Measurements from ENCODE around the gene LRRC51. TPM values are rescaled to one million over a fixed set of nuclear protein-coding genes. Genes with fewer than 3 reads are reported as not detected.

The LRRC51 gene
- total and polyA plus RNA-seq, 2 of the 4 experiments (the other 2 are of a cell fraction): 5.3 to 5.6 TPM

- in situ Hi-C loops (cut with MboI; ENCODE audit: low sequenced_read_pairs): no loop called here
- Histone ChIP-seq H2AK9ac (replicated peaks; ENCODE audit: low read depth, low read length, poor library complexity) (peak overlapping the region; percentile 100), H4K5ac (ENCODE audit: low read depth, low read length) (peak overlapping the region; percentile 98), H2BK120ac (ENCODE audit: low read depth, low read length) (peak overlapping the region; percentile 87), H3K4me2 (ENCODE audit: low read depth, low read length) (peak overlapping the region; percentile 84), H3K4ac (ENCODE audit: low read depth, low read length) (peak overlapping the region; percentile 96), H4K8ac (ENCODE audit: low read depth in 2 of 2, low read length in 2 of 2) (peak overlapping the region; percentile 100), H2AFZ (replicated peaks; ENCODE audit: low read length, poor library complexity) (peak overlapping the region; percentile 93), H3K27me3 (ENCODE audit: control insufficient read depth, insufficient read depth, low read length) (no peaks in the 10 kb centered on the region), H3K56ac (ENCODE audit: extremely low read depth, insufficient read depth, low read length) (peak overlapping the region; percentile 98), H3K4me3 (ENCODE audit: insufficient read depth, low read depth, low read length) (peak overlapping the region; percentile 76), H2BK20ac (ENCODE audit: low read depth, low read length) (peak overlapping the region; percentile 77), H2AK5ac (ENCODE audit: low read depth, low read length) (peak overlapping the region; percentile 100), H4K20me1 (ENCODE audit: insufficient read depth, low read length) (peaks cover 29% of the 10 kb centered on the region), H3K18ac (ENCODE audit: low read depth, low read length) (peak overlapping the region; percentile 93), H3K4me1 (ENCODE audit: control insufficient read depth, insufficient read depth, low read length) (peaks cover 10% of the 10 kb centered on the region), H3K9me3 (ENCODE audit: control insufficient read depth, insufficient read depth, low read length) (no peaks in the 10 kb centered on the region), H3K23ac (ENCODE audit: low read depth, low read length) (peak overlapping the region; percentile 98), H3K27ac (ENCODE audit: insufficient read depth, low read length) (peak overlapping the region; percentile 95), H2BK15ac (ENCODE audit: low read depth, low read length) (peak overlapping the region; percentile 96; the same call in 2 of the 3 replicates), H3K9me1 (ENCODE audit: insufficient read depth, low read length) (peaks cover 18% of the 10 kb centered on the region), H3K14ac (replicated peaks; ENCODE audit: low read depth, low read length) (peak overlapping the region; percentile 98), H4K91ac (ENCODE audit: insufficient read depth, low read depth, low read length) (peak overlapping the region; percentile 99), H3K36me3 (ENCODE audit: control insufficient read depth, insufficient read depth, low read length) (peaks cover under 1% of the 10 kb centered on the region; the same call in 1 of the 2 replicates), H2BK5ac (ENCODE audit: low read depth, low read length, poor library complexity, severe bottlenecking) (peak overlapping the region; percentile 96), H3K9ac (ENCODE audit: low read depth, low read length) (peak overlapping the region; percentile 99), H3K79me1 (ENCODE audit: low read depth in 1 of 2, low read length in 2 of 2) (peaks cover 11 to 90% of the 10 kb centered on the region in 2 experiments)
- TSS peak; percentile 45 for BruUV-seq (replicated peaks)
- no peak for TF ChIP-seq ELK1 (IDR thresholded peaks at IDR 0.05; ENCODE audit: borderline replicate concordance, low read depth, low read length)
- peak; percentile 15; the same call in 1 of the 2 replicates for TF ChIP-seq RAD21 (IDR thresholded peaks at IDR 0.05; ENCODE audit: low read length)
- TF ChIP-seq CEBPB (IDR thresholded peaks at IDR 0.05; ENCODE audit: low read depth, low read length): no peak
- TF ChIP-seq POLR2A (IDR thresholded peaks at IDR 0.05; ENCODE audit: low read depth, low read length): peak; percentile 67; the same call in 1 of the 2 replicates
- no peak for TF ChIP-seq BHLHE40 (IDR thresholded peaks at IDR 0.05; ENCODE audit: low read depth, low read length)
- no peak for TF ChIP-seq CHD1 (IDR thresholded peaks at IDR 0.05; ENCODE audit: low read depth, low read length)
- TF ChIP-seq MXI1 (IDR thresholded peaks at IDR 0.05; ENCODE audit: borderline replicate concordance, low read depth, low read length): peak; percentile 88; the same call in 1 of the 2 replicates
- peak; percentile 18; the same call in 1 of the 2 replicates for TF ChIP-seq SMC3 (IDR thresholded peaks at IDR 0.05; ENCODE audit: low read depth, low read length)
- TF ChIP-seq MAFK (IDR thresholded peaks at IDR 0.05; ENCODE audit: low read depth, low read length): peak; percentile 41; the same call in 1 of the 2 replicates
- no peak for TF ChIP-seq NFE2L2 (IDR thresholded peaks at IDR 0.05; ENCODE audit: low read depth, low read length)
- TF ChIP-seq RFX5 (IDR thresholded peaks at IDR 0.05; ENCODE audit: low read depth, low read length): no peak
- TF ChIP-seq MAZ (IDR thresholded peaks at IDR 0.05; ENCODE audit: borderline replicate concordance, low read depth, low read length): peak; percentile 94
- ChIA-PET POLR2A (ENCODE audit: unreplicated experiment) (interaction anchor here (0.6 to 1.7 kb wide), 3 partner anchors 25 to 60 kb away, joined by 4 to 6 read pairs (median 4); no protein-coding TSS in a partner anchor), CTCF (interaction anchor here (1.0 to 4.0 kb wide), 5 partner anchors 16 to 391 kb away, joined by 3 to 12 read pairs (median 3); no protein-coding TSS in a partner anchor)
- 0% methylated on average over 3 of the region's 23 CpGs; no CpG with 5 or more reads in 1 of the 2 experiments for WGBS, 2 experiments (ENCODE audit: extremely low coverage in 2 of 2, insufficient read length in 1 of 2)
- intact Hi-C loops (cut with micrococcal nuclease): loop anchor here (1.0 kb wide), 1 partner anchor 40 kb away; the partner anchor contains the start of genes LRRC51 and NUMA1
- DNase-seq: peak; percentile 95
- ATAC-seq (ENCODE audit: low read depth): peak; percentile 67
- dilution Hi-C loops (cut with HindIII; ENCODE audit: low sequenced_read_pairs, unreplicated experiment): no loop called here
These were observed 39.9 kb upstream of the LRRC51 start for GRCh38 chr11:72040491-72041363.
